ENCODE measurements around the gene FREY1.

Gene FREY1

DNA sequence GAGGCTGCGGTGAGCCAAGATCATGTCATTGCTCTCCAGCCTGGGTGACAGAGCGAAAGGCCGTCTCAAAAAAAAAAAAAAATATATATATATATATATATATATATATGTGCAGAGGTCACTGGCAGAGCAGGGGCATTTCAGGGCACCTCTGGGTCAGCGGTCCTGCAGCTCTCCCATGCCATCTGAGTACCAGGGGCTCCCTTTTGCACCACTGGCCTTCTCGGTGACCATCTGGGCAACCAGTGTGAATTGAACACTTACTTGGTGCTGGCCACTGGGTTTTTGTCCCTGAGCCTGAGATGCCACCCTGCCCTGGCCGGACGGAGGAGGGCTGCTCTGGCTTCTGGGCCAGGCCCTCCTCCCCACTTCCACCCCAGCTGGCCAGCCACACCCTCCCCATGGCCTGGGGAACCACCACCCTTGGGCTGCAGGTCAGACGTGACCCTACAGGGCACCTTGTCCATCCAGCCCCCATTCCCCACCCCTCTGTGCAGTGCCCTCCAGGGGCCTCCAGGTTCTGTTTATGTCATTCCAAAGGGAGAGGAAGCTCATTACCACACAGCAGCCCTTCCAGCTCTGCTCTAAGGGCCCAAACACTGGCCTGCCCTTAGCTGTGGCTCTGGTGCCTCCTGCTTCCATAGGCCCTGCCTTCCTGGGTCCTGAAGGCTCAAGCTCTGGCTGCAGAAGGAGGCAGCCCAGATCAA, 11.4 kb downstream of the FREY1 start:
- in situ Hi-C loops (cut with MboI; ENCODE audit: low sequenced_read_pairs), result no loop called here

DNA sequence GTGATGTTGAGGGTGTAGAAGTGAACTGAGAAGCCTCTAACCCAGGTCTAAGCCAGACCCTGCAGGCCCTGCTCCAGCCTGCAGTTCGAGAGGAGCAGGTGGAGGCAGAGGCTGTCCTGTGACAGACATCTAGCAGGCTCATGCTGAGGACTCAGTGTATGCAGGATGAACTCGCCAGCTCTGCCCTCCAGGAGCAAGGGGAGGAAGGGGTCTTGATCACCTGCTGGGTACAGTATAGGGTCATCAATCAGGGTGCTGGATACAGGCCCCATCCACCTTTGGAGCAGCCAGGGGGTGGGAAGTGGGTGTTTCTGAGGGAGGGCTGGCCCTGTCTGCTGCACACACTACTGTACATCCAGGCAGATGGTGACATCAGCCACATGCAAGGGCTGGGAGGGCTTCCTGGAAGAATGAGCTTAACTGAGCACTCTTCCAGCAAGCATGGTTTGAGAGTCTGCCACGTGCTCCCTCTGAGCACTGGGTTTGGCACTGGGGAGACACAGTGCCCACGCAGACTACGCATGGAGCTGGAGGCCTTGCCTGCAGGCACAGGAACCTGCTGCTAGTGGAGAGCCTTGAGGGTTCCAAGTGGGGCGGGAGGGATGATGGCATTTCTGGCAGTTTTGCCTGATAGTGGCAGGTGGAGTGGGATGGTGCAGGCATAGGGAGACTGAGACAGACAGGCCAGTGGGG, 12.4 kb downstream of the FREY1 start:
- in situ Hi-C loops (cut with MboI; ENCODE audit: low sequenced_read_pairs), result no loop called here

DNA sequence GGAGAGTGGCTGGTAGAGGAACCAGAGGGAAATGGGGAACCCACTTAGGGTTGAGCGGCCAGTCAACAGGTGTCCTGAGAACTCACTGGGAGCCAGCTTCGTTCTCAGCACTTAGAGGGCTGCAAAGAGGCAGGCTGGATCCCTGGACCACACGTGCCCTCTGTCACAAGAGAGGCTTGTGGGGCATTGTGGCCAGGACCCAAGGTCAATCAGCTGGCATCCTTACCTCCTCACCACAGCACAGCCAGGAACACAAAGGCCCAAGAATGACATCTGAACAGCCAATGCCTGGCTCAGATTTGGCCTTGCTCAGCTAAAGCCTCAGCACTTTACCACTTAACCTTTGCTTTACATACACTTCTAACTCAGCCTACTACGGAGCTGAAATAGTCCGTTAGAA, 14.2 kb downstream of the FREY1 start:
- in situ Hi-C loops (cut with MboI; ENCODE audit: low sequenced_read_pairs), result no loop called here

DNA sequence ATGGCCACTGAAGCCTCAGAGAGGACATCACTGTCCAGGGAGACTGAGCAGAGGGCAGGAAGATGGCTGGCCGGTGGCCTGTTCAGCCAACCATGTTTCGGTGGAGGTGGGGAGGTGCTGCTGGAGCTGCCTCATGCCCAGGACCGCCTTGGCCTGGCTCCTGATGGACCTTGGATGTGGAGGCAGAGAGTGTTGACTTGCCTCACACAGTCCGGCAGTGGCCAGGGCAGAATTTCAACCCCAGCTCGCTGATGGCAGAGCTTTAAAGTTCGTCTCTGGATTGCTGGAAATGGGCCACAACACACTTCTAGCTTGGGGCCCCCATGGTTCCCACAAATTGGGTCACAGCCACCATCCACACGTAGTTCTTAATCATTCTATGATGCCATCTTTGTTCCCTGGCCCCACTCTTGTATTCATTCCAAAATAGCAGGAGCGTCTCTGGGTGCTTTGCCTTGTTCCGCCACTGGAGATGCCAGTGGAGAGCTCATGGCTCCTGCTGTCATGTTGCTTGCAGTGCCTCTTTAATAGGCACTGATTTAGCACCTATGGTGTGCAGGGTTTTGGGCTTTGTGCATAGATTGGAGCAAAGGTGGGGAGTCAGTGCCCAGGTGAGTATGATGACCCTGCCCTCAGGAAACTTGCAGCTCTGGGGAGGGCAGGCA, 16.1 kb downstream of the FREY1 start:
- in situ Hi-C loops (cut with MboI; ENCODE audit: low sequenced_read_pairs), result no loop called here

DNA sequence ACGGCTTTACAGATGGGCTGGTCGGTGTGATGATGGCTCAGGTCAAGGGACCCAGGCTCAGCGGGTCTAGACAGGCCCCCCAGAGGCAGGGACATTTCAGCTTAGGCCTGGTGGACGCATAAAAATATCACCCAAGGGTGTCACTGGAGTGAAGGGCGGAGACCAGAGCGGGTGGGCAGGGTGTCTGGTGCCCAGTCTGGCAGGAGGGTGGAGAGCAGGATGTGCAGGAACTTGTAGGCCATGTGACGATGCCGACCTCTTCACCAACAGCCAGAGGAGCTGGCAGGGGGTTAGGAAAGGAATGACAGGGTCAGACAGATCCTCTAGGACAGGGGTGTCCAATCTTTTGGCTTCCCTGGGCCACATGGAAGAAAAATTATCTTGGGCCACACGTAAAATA, 17.1 kb downstream of the FREY1 start:
- in situ Hi-C loops (cut with MboI; ENCODE audit: low sequenced_read_pairs), result no loop called here

DNA sequence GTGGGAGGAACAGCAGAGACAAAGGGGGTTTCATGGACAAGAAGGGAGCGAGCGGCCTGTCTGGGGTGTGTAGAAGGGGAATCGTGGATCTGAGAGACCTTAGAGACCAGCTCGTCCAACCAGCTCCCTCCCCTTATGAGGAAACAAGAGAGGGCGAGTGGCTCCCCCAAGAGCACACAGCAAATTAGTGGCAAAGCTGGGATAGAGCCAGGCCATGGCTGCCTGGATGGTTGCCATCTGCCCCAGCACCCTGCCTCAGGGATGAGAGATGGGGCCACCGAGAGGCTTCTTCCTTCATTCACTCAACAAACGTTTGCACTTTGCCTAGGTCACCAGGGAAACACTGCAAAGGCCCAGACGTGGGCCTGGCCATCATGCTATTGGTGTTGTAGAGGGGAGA, 17.5 kb downstream of the FREY1 start:
- in situ Hi-C loops (cut with MboI; ENCODE audit: low sequenced_read_pairs), result no loop called here

DNA sequence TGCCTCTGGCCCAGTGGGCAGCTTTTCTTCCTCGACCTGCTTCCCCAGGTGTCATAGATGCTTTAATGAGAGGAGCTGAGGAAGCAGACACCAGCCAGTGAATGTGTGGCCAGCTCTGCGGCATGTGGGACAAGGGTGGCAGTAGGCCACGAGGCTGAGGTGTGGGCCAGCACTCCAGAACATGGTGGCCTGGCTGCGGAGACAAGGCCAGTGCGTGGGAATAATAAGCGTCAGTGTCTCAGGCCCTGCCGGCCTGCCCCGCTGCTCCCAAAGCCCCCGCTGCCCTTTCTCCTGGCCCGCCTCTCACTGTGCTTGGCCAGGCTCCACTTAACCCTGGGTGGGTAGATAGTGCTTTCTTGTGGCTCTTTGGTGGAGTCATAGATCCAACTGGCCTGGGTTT, 19.5 kb downstream of the FREY1 start:
- in situ Hi-C loops (cut with MboI; ENCODE audit: low sequenced_read_pairs), result no loop called here

DNA sequence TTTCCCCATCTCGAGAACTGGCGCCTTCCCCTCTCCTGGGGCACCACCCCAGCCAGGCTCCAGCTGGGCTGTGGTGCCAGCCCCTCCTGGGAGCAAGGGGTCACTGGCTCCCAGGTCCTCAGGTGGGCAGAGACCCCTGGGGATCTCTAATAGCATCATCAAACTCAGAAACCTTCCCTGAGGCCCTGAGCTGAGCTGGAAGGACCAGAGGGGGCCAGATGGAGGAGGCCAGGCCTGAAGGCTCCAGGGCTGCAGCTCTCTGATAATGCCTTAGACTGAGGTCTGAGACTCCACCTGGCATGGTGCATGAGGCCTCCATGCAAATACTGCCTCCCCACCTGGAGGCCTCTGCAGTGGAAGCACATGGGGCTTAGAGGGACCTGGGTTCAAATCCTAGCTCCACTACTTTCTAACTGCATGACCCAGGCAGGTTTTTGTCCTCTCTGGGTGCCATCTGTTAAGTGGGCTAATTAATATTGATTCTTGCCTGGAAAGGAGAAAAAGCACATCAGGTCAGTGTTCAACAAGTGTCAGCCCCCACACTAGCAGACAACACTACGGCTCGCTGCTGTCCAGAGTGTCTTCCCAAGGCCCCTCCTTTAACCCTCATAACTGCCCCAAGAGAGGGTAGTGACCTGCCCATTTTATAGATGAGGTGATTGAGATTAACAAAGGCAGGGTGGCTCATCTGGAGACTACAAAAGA, 20.1 kb downstream of the FREY1 start:
- in situ Hi-C loops (cut with MboI; ENCODE audit: low sequenced_read_pairs), result no loop called here

DNA sequence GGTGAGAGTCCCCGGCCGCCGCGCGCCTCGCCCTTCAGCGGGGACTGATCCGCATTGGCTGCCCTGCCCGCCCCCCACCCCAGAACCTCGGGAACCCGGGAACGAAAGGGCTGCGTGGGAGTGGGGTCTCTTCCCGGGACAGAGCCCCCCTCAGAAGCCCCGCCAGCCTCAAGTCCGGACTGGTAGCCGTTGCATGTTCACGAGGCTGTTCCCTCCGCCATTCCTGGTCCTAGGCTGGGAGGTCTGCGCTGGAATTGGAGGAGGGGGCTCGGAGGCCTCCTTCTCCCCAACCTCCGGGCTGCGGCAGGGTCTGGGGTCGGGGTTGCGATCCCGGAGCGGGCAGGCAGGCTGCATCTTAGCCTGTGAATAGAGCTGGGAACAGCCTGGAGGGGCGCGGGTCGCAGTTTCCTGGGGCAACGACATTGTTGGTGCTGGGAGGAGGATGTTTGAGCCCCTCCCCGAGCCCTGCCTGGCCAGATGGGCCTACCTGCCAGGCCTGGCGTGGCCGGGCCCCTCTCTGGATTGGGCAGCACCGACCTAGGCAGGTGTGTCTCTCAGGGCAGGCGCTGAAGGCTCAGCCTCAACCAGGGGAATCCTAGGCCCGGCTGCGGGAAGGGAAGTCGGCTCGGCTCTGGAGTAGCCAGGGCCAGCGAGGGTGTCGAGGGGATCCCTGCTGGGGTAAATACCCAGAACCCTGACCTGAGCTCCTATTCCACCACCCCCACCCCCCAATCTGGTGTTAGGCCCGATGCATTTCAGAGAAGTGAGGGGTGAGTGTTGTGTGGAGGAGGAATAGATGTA, 20.9 kb downstream of the FREY1 start:
- in situ Hi-C loops (cut with MboI; ENCODE audit: low sequenced_read_pairs), result no loop called here

DNA sequence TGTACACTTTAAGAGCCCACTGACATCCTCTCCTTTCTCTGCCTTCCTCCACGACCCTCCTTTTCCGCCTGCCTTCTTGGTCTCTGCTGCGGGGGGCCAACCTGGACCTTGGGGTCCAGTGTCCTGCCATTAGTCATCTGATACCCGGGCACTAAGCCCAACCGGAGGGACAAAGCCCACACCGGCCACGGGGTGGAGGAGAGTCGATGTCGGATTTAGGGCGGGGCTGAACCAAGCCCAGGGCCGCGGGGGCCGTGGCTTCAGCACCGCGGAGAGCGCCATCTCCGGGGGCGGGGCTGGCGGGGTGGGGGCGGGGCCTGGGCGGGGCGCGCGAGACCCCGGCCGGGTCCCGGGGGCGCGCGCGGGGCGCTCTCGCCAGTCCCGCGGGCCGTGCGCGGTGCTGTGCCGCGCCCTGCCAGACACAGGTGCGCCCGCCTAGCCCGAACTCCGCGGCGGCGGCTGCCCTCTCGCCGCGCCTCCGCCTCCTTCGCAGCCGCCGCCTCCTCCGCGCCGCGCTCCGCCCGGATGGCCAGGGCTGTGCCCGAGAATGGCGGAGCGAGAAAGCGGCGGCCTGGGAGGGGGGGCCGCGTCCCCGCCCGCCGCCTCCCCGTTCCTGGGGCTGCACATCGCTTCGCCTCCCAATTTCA, 21.7 kb downstream of the FREY1 start, which contains the start of gene MAPK8IP1:
MAPK8IP1 (plus strand) TSS at position 378 of the 647 bp plus-strand sequence; CDS start at position 548, 170 bp downstream.
- in situ Hi-C loops (cut with MboI; ENCODE audit: low sequenced_read_pairs), result no loop called here

DNA sequence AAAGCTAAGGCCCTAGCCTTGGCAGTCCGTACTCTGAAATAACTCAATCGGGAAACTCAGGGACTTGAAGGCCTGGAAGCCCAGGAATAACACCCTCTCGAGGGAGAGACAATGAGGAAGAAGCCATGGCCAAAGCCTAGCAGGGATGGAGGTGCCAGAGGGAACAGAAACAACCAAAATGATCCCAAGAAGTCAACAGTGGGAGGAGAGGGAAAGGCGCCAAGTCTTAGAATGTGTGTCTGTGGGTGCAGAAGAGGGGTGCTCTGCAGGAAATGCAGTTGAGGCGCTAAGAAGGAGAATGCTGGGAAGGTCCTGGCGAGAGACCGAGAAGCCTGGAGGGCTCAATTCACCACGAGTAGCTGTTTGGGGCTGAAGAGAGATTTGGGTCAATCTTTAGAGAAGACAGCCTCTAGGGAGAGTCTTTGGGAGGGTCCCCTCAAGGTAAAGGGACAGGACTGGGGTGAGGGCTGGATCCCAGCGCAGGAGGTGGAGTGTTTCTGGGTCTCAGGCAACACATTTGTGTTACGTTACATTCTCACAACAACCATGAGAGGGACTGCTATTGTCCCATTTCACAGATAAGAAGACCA, 22.4 kb downstream of the FREY1 start:
- in situ Hi-C loops (cut with MboI; ENCODE audit: low sequenced_read_pairs), result no loop called here

DNA sequence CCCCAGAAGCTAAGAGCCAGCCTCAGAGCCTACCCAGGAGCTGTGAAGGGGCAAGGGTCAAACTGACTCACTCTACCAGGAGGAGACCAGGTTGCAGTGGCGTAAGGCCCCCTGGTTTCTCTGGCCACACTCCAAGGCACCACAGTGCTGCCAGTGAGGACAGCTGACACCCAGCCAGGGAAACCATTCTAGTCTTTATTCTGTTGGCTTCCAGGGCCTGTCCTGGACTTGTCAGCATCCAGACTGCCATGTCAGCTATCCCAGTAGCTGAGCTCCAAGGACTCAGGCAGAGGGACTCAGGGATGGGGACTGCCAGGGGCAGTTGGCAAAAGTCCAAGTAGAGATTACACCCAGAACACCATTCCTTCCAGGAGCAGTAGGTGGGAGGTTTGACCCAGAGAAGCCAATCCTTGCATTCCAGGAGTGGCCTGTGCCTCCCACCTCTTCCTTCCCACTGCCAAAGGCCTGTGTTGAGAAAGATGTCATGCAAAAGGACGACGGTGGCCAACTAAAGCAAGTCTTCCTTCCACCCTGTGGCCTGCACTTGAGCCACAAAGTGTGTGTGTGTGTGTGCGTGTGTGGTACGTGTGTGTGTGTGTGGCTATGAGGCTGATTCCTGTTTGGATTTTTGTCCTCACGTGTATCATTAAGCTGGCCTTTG, 25.2 kb downstream of the FREY1 start:
- in situ Hi-C loops (cut with MboI; ENCODE audit: low sequenced_read_pairs), result no loop called here

DNA sequence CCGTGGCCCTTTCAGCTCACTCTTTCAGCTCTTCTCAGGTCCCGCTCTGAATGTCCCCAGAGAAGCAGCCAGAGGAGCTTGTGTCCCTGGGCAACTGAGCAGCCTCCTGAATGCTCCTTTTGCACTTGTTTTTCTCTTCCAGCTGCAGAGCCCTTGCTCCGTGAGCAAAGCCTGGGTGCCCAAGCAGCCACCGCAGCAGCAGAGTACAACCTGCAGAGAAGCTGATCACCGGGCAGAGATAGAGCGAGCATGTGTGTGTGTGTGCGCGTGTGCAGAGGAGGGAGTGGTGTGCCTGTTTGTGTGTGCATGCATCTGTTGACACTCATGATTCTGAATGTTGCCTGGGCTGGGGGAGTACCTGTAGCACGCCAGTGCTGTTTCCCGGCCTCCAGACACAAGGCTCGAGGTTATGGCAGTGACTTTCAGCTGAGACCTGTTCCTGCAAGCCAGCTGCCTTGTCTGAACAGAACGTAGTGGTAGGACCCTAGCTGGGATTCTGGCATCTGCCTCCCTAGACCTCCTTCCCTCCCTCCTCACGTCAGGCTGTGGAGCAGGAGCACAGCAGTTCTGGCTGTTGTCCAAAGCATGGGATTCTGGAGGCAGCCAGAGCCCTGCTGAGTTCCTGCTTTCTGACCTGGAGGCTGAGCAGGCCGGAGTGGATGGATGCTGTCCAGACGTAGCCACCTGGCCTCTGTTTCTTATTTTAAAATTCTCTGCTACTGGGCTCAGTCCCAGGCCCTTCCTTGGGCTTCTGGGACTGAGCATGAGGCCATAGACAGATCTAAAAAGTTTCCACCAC, 26.1 kb downstream of the FREY1 start:
- in situ Hi-C loops (cut with MboI; ENCODE audit: low sequenced_read_pairs), result no loop called here

DNA sequence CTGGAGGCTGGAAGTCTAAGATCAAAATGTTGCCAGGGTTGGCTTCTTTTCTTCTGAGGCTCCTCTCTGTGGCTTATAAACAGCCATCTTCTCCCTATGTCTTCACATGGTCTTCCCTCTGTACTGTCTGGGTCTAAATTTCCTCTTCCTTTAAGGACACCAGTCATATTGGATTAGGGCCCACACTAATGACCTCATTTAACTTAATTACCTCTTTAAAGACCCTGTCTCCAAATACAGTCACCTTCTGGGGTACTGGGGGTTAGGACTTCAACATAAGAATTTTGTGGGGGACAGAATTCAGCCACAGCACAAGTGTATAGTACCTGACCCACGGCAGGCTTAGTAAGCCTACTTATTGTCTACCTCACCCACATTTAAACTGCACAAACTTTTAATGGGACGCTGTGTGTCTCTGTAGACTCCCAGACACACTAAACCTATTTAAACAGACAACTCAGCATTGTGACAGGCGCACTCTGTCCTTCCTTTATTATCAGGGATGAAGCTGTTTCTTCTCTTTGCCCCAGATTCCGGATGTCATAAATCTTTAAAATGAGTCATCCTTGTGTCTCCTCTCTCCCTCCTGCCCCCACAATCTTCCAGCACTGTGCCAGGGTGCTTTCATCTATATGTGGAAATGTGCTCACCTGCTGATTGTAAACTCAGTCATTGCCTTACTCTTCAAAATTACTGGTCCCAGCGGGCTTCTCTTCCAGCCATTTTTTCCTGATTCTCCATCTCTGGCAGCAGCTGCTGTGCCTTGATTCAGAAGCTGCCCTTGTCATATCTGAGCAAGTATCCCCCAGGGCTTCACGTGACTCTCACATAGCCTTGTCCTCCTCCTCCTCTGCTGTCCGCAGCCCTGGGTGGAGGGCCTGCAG, 27.0 kb downstream of the FREY1 start:
- in situ Hi-C loops (cut with MboI; ENCODE audit: low sequenced_read_pairs), result no loop called here

DNA sequence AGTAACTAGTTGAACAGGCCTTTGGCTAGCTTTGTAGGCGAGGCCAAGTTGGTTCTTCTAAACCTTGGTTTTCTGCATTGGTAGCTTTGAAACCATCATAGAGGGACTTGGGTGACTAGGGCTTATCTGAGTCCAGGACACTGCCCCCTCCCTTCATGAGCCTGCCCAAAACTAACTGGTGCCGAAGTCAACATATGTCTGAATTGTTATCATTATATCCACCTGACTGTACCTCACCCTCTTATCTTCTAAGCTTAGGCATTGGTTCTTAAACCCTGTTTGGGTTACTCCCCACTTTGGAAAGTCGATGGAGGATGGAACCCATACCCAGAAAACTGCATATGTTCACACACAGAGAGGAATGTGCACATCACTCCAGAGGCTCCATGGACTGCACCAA, 29.2 kb downstream of the FREY1 start:
- in situ Hi-C loops (cut with MboI; ENCODE audit: low sequenced_read_pairs), result no loop called here

DNA sequence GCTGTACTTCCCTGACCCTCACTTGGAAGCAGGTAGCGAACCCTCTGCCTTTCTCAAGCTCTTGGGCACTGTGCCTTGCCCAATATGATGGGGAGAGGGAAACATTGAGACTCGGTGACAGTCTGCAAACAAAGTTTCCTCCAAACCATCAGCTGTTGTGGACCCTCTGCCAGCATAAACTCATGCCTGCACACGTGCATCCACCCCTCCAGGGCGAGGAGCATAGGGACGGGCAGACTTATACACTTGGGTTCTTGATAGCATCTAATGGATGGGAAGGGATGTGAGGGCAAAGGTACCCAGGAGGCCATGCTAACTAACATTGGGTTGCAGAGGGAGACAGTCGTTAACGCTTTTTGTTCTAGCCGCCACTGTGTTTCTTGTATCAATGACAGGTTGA, 29.9 kb downstream of the FREY1 start:
- in situ Hi-C loops (cut with MboI; ENCODE audit: low sequenced_read_pairs), result no loop called here

DNA sequence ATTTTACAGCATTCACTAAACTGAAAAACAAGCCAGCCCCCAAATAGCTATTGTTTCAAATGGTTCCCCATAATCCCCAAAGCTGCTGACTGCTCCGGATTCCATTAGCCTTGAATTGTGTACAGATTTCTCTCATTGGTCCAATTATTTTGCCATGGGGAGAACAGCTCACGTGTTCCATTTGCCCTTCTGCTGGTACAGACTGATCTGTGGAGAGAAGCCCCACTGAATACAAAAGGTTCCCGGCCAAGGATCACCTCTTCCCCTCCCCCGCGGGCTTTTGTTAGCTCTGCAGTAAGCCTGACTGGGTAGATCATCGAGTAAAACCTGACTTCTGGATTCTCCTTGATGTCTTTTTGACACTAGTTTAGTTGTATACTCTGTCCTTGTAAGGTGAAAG, 30.7 kb downstream of the FREY1 start:
- in situ Hi-C loops (cut with MboI; ENCODE audit: low sequenced_read_pairs), result no loop called here
